Measurements from ENCODE around the gene ID4.

Gene ID4

DNA sequence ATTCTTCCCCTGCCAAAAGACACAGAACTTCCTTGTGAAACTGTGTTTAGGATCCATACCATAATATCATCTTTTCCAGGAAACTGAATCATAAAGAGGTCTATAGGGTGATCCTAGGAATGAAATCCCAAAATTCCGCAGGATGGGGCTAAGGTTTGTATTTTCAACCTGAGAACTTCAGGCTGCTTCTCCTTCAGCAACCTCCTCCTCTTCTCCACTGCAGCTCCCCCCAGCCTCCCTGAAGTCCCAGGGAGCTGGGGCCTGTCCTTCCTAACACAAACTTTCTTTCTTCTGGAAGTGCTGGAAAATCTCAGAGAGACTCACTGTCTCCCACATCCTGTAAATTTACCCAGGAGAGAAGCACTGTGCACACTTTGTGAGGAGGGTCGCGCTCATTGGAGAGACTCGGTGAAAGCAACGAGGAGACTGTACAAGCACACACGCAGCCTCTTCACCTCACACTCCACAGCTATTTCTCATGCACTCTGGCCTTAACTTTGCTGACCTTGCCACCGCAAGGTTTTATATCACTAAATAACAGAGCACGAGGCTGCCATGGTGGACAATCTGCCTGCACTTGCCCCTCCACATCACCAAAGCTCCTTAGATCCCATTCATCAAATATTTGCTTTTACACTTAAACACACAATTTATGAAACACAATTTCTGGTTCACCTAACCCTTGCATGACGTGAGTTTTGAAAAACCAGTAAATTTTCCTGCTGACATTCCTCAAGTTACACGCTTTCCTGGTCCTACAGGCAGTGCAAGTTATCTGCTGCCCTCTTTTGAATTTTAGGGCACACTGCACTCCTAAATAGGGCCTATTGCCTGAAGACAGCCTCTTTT, 14.3 kb downstream of the ID4 start (continued):
- TF ChIP-seq, protein P1, sequence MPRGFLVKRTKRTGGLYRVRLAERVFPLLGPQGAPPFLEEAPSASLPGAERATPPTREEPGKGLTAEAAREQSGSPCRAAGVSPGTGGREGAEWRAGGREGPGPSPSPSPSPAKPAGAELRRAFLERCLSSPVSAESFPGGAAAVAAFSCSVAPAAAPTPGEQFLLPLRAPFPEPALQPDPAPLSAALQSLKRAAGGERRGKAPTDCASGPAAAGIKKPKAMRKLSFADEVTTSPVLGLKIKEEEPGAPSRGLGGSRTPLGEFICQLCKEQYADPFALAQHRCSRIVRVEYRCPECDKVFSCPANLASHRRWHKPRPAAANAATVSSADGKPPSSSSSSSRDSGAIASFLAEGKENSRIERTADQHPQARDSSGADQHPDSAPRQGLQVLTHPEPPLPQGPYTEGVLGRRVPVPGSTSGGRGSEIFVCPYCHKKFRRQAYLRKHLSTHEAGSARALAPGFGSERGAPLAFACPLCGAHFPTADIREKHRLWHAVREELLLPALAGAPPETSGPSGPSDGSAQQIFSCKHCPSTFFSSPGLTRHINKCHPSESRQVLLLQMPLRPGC (tag by site-specific recombination; IDR thresholded peaks at IDR 0.05) = peak; percentile 85
- TF ChIP-seq ZFP37 (tag by site-specific recombination; IDR thresholded peaks at IDR 0.05) = 0 out of 2 replicates have a peak, but pooled peaks have one; percentile 75
- TF ChIP-seq ZBTB21 (tag by site-specific recombination; IDR thresholded peaks at IDR 0.05) = 0 out of 2 replicates have a peak, but pooled peaks have one; percentile 17
- TF ChIP-seq, protein P2, sequence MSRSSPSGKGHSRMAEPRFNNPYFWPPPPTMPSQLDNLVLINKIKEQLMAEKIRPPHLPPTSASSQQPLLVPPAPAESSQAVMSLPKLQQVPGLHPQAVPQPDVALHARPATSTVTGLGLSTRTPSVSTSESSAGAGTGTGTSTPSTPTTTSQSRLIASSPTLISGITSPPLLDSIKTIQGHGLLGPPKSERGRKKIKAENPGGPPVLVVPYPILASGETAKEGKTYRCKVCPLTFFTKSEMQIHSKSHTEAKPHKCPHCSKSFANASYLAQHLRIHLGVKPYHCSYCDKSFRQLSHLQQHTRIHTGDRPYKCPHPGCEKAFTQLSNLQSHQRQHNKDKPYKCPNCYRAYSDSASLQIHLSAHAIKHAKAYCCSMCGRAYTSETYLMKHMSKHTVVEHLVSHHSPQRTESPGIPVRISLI (tag by site-specific recombination; IDR thresholded peaks at IDR 0.05) = peak; percentile 54; the same call in 1 of the 2 replicates
- no peak for TF ChIP-seq ZNF76 (tag by site-specific recombination; IDR thresholded peaks at IDR 0.05; ENCODE audit: borderline replicate concordance, low read depth)
- TF ChIP-seq ZEB2 (tag by site-specific recombination; IDR thresholded peaks at IDR 0.05) = peak; percentile 68; the same call in 1 of the 2 replicates
- TF ChIP-seq KLF8 (tag by site-specific recombination; IDR thresholded peaks at IDR 0.05) = 0 out of 2 replicates have a peak, but pooled peaks have one; percentile 29
- TF ChIP-seq, protein P3, sequence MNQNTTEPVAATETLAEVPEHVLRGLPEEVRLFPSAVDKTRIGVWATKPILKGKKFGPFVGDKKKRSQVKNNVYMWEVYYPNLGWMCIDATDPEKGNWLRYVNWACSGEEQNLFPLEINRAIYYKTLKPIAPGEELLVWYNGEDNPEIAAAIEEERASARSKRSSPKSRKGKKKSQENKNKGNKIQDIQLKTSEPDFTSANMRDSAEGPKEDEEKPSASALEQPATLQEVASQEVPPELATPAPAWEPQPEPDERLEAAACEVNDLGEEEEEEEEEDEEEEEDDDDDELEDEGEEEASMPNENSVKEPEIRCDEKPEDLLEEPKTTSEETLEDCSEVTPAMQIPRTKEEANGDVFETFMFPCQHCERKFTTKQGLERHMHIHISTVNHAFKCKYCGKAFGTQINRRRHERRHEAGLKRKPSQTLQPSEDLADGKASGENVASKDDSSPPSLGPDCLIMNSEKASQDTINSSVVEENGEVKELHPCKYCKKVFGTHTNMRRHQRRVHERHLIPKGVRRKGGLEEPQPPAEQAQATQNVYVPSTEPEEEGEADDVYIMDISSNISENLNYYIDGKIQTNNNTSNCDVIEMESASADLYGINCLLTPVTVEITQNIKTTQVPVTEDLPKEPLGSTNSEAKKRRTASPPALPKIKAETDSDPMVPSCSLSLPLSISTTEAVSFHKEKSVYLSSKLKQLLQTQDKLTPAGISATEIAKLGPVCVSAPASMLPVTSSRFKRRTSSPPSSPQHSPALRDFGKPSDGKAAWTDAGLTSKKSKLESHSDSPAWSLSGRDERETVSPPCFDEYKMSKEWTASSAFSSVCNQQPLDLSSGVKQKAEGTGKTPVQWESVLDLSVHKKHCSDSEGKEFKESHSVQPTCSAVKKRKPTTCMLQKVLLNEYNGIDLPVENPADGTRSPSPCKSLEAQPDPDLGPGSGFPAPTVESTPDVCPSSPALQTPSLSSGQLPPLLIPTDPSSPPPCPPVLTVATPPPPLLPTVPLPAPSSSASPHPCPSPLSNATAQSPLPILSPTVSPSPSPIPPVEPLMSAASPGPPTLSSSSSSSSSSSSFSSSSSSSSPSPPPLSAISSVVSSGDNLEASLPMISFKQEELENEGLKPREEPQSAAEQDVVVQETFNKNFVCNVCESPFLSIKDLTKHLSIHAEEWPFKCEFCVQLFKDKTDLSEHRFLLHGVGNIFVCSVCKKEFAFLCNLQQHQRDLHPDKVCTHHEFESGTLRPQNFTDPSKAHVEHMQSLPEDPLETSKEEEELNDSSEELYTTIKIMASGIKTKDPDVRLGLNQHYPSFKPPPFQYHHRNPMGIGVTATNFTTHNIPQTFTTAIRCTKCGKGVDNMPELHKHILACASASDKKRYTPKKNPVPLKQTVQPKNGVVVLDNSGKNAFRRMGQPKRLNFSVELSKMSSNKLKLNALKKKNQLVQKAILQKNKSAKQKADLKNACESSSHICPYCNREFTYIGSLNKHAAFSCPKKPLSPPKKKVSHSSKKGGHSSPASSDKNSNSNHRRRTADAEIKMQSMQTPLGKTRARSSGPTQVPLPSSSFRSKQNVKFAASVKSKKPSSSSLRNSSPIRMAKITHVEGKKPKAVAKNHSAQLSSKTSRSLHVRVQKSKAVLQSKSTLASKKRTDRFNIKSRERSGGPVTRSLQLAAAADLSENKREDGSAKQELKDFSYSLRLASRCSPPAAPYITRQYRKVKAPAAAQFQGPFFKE (tag by site-specific recombination; IDR thresholded peaks at IDR 0.05; ENCODE audit: borderline replicate concordance) = no peak
- peak; percentile 58; the same call in 1 of the 2 replicates for TF ChIP-seq ZNF629 (tag by site-specific recombination; IDR thresholded peaks at IDR 0.05)
- TF ChIP-seq SCRT2 (tag by site-specific recombination; IDR thresholded peaks at IDR 0.05) = peak; percentile 96
- TF ChIP-seq KLF1 (tag by site-specific recombination; IDR thresholded peaks at IDR 0.05) = no peak
- peak; percentile 74 for TF ChIP-seq IKZF3 (tag by site-specific recombination; IDR thresholded peaks at IDR 0.05)
- TF ChIP-seq, protein P4, sequence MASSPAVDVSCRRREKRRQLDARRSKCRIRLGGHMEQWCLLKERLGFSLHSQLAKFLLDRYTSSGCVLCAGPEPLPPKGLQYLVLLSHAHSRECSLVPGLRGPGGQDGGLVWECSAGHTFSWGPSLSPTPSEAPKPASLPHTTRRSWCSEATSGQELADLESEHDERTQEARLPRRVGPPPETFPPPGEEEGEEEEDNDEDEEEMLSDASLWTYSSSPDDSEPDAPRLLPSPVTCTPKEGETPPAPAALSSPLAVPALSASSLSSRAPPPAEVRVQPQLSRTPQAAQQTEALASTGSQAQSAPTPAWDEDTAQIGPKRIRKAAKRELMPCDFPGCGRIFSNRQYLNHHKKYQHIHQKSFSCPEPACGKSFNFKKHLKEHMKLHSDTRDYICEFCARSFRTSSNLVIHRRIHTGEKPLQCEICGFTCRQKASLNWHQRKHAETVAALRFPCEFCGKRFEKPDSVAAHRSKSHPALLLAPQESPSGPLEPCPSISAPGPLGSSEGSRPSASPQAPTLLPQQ (tag by site-specific recombination; IDR thresholded peaks at IDR 0.05) = peak; percentile 48

DNA sequence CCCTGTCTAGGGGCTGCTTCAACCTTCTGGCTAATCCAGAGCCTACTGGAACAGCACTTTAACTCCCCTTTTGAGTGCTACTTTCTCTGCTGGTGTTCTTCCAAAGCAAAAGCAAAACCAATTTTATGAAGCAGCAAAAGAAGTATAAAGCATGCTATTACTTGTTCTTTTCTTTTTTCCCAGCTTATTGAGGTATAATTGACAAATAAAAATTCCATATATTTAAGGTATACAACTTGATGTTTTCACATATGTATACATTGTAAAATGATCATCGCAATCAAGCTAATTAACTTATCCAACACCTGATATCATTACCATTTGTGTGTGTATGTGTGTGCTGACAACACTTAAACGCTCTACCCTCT, 14.9 kb downstream of the ID4 start:
- TF ChIP-seq ZSCAN23 (tag by site-specific recombination; IDR thresholded peaks at IDR 0.05) (no peak), ZNF658 (tag by site-specific recombination; IDR thresholded peaks at IDR 0.05) (no peak), ZNF664 (tag by site-specific recombination; IDR thresholded peaks at IDR 0.05) (no peak), ZNF37A (tag by site-specific recombination; IDR thresholded peaks at IDR 0.05) (no peak), ZNF341 (tag by site-specific recombination; IDR thresholded peaks at IDR 0.05; ENCODE audit: low read depth) (0 out of 2 replicates have a peak, but pooled peaks have one; percentile 37), ZNF335 (tag by site-specific recombination; conservative IDR thresholded peaks at IDR 0.05) (0 out of 2 replicates have a peak, but pooled peaks have one; percentile 2), ZNF626 (tag by site-specific recombination; IDR thresholded peaks at IDR 0.05) (no peak)
- TF ChIP-seq, protein P5, sequence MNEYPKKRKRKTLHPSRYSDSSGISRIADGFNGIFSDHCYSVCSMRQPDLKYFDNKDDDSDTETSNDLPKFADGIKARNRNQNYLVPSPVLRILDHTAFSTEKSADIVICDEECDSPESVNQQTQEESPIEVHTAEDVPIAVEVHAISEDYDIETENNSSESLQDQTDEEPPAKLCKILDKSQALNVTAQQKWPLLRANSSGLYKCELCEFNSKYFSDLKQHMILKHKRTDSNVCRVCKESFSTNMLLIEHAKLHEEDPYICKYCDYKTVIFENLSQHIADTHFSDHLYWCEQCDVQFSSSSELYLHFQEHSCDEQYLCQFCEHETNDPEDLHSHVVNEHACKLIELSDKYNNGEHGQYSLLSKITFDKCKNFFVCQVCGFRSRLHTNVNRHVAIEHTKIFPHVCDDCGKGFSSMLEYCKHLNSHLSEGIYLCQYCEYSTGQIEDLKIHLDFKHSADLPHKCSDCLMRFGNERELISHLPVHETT (tag by site-specific recombination; IDR thresholded peaks at IDR 0.05) = no peak
- Histone ChIP-seq H3K4me1 (ENCODE audit: control insufficient read depth, insufficient read depth, low read length) (peaks cover 13% of the 10 kb centered on the region), H3K36me3 (ENCODE audit: control insufficient read depth in 2 of 2, insufficient read depth in 1 of 2, low read length in 2 of 2) (no peaks in the 10 kb centered on the region), H3K9me3 (ENCODE audit: control insufficient read depth, insufficient read depth, low read depth, low read length) (no peaks in the 10 kb centered on the region), H3K4me3 (ENCODE audit: low read depth, low read length) (no peak overlapping the region), H3K27ac (ENCODE audit: extremely low read depth, low read depth, low read length) (no peak overlapping the region)
- CTCF ChIA-PET = interaction anchor here (0.6 to 2.9 kb wide), 25 partner anchors 9 to 861 kb away, joined by 3 to 12 read pairs (median 4); no protein-coding TSS in a partner anchor
- POLR2A ChIA-PET = interaction anchor here (8.5 kb wide), 1 partner anchor 14 kb away, joined by 73 read pairs; the partner anchor contains the start of gene ID4
